Karpas-422 (cell line): ENCODE data around the gene OR2M5. TPM values are rescaled to one million over a fixed set of nuclear protein-coding genes. Genes with fewer than 3 reads are reported as not detected.

Experiments used
- DNase-seq: peaks from one replicate; pipeline ENCODE4 v3.0.0-alpha.2; 2015
- H2AFZ ChIP-seq: fragments of 200-600 bp; sonication (generic); 2 replicates; pipeline ENCODE4 v1.6.1; 2014; ENCODE audit warnings: antibody characterized with exemption, low read length, mixed read lengths
- H3K27ac ChIP-seq: fragments of 200-600 bp; sonication (generic); 2 replicates; pipeline ENCODE4 v1.5.1; 2014; ENCODE audit warnings: mild to moderate bottlenecking, low read length, moderate library complexity
- H3K27me3 ChIP-seq: fragments of 200-600 bp; sonication (generic); 2 replicates; pipeline ENCODE4 v1.6.1; 2014; ENCODE audit warnings: low read length, mixed read lengths
- H3K36me3 ChIP-seq: fragments of 200-600 bp; sonication (generic); 2 replicates; pipeline ENCODE4 v1.6.1; 2014; ENCODE audit warnings: low read length, mixed read lengths; ENCODE audit not compliant: insufficient read depth
- H3K4me1 ChIP-seq: fragments of 200-600 bp; sonication (generic); 2 replicates; pipeline ENCODE4 v1.6.1; 2014; ENCODE audit warnings: mild to moderate bottlenecking, low read length, mixed read lengths
- H3K4me2 ChIP-seq: fragments of 200-600 bp; sonication (generic); 2 replicates; pipeline ENCODE4 v1.6.1; 2014; ENCODE audit warnings: low read length, low read depth, mild to moderate bottlenecking; ENCODE audit not compliant: poor library complexity, severe bottlenecking
- H3K4me3 ChIP-seq: fragments of 200-600 bp; sonication (generic); 2 replicates; pipeline ENCODE4 v1.5.1; 2014; ENCODE audit warnings: mild to moderate bottlenecking, antibody characterized with exemption, low read length, mixed read lengths
- H3K79me2 ChIP-seq: fragments of 200-600 bp; sonication (generic); 2 replicates; pipeline ENCODE4 v1.6.1; 2014; ENCODE audit warnings: mild to moderate bottlenecking, low read length, mixed read lengths
- H3K9ac ChIP-seq: fragments of 200-600 bp; sonication (generic); 2 replicates; pipeline ENCODE4 v1.6.0; 2014; ENCODE audit warnings: low read length
- H3K9me2 ChIP-seq: fragments of 200-600 bp; sonication (generic), shearing (Covaris generic); replicated peaks from 2 replicates; pipeline ENCODE4 v1.6.0; 2014; ENCODE audit warnings: mild to moderate bottlenecking, low read length, moderate library complexity; ENCODE audit not compliant: insufficient read depth
- H3K9me3 ChIP-seq: fragments of 300-700, 200-600 bp; sonication (generic); 2 replicates; pipeline ENCODE4 v1.6.1; 2014; ENCODE audit warnings: low read length, mixed read lengths
- H4K20me1 ChIP-seq: fragments of 200-600 bp; sonication (generic); 2 replicates; pipeline ENCODE4 v1.6.1; 2014; ENCODE audit warnings: mild to moderate bottlenecking, antibody characterized with exemption, low read length, low read depth; ENCODE audit not compliant: insufficient read depth
- total RNA-seq: library from RNA; depleted of rRNA; stranded (reverse); fragments of >200 nt; shearing (Covaris generic); gene quantifications from 2 replicates; pipeline ENCODE4 v1.2.3, GENCODE V29; 2014; ENCODE audit warnings: low replicate concordance; rRNA removed

Gene OR2M5
- not detected in 2 replicates for total RNA-seq

GRCh38 chr1:248144513-248145198 lies at the start of gene OR2M5:
Gene OR2M5, plus strand, starts transcription at chr1:248145148. Its CDS starts 0 bp downstream, at chr1:248145148.
- no peak within 1 kb of the TSS for H3K27ac ChIP-seq
- no peaks in the 10 kb centered on the region for H3K79me2 ChIP-seq
- H2AFZ ChIP-seq = no peak within 1 kb of the TSS
- no peak within 1 kb of the TSS for H3K4me3 ChIP-seq
- DNase-seq = no peak
- H3K27me3 ChIP-seq = no peaks in the 10 kb centered on the region
- no peaks in the 10 kb centered on the region for H3K9me2 ChIP-seq
- no peak within 1 kb of the TSS for H3K4me2 ChIP-seq
- H3K36me3 ChIP-seq = no peaks in the 10 kb centered on the region
- no peaks in the 10 kb centered on the region for H3K9me3 ChIP-seq
- no peak within 1 kb of the TSS for H3K9ac ChIP-seq
- H3K4me1 ChIP-seq = no peaks in the 10 kb centered on the region
- H4K20me1 ChIP-seq = no peaks in the 10 kb centered on the region

DNA sequence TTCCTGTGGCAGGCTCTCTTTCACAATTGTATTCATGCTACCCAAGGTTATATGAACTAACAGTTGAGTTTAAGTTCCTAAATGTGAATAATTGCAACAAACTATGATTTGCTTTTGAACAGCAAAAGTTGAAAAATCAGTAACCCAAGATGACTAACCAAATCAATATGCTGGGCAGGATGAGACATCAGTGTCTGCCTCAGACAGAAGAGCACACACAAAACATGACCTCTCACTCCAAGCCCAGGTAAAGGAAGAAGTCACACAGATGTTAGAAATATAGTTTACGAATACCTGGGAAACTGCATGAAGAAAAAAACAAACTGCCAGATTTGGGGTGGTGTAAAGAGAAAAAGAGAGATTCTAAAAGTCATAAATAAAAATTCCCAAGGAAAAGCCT lies 46.4 kb upstream of the OR2M5 start:
- no peak for DNase-seq
- H3K4me3 ChIP-seq = no peak overlapping the region
- no peak overlapping the region for H3K4me2 ChIP-seq
- H3K9me3 ChIP-seq = peaks cover 3% of the 10 kb centered on the region; the same call in 1 of the 2 replicates
- no peak overlapping the region for H3K9ac ChIP-seq
- H4K20me1 ChIP-seq = no peaks in the 10 kb centered on the region
- no peaks in the 10 kb centered on the region for H3K79me2 ChIP-seq
- no peaks in the 10 kb centered on the region for H3K27me3 ChIP-seq
- H2AFZ ChIP-seq = no peak overlapping the region
- no peaks in the 10 kb centered on the region for H3K4me1 ChIP-seq
- no peaks in the 10 kb centered on the region for H3K36me3 ChIP-seq
- no peaks in the 10 kb centered on the region for H3K9me2 ChIP-seq
- H3K27ac ChIP-seq = no peak overlapping the region

GRCh38 chr1:248102847-248103246 lies 42.1 kb upstream of the OR2M5 start:
- Histone ChIP-seq H3K9me3 (peaks cover 3% of the 10 kb centered on the region; the same call in 1 of the 2 replicates), H3K27me3 (no peaks in the 10 kb centered on the region), H4K20me1 (no peaks in the 10 kb centered on the region), H3K4me1 (no peaks in the 10 kb centered on the region), H3K4me3 (no peak overlapping the region), H3K4me2 (no peak overlapping the region), H3K79me2 (no peaks in the 10 kb centered on the region), H3K27ac (no peak overlapping the region), H2AFZ (no peak overlapping the region), H3K9me2 (no peaks in the 10 kb centered on the region), H3K36me3 (no peaks in the 10 kb centered on the region; the same call in 1 of the 2 replicates), H3K9ac (no peak overlapping the region)
- no peak for DNase-seq

DNA sequence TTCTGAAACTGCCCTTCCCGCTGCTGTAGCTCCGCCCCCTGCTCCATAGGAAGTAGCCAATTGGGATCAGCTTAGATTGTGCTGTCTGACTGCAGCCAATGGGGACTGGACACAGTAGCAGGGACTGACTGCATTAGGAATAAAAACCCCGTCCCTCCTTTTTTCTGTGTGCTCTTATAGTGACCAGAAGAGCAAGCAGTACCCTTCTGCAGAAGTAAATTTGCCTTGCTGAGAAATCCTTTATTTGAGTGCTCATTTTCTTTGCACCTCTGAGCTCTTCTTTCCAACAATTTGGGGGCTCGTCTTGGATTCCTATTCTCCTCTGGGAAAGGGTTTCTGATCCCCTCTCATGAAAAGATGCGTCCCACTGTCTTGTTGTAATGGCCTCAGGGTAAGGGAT lies 33.8 kb upstream of the OR2M5 start:
- no peak for DNase-seq
- H3K36me3 ChIP-seq = no peaks in the 10 kb centered on the region; the same call in 1 of the 2 replicates

GRCh38 chr1:248114890-248115289 lies 30.1 kb upstream of the OR2M5 start:
- Histone ChIP-seq H3K9me3 (peaks cover 10% of the 10 kb centered on the region), H3K27me3 (no peaks in the 10 kb centered on the region), H2AFZ (no peak overlapping the region), H3K4me3 (no peak overlapping the region), H3K36me3 (no peaks in the 10 kb centered on the region), H3K4me2 (no peak overlapping the region), H3K79me2 (no peaks in the 10 kb centered on the region), H3K4me1 (no peaks in the 10 kb centered on the region), H4K20me1 (no peaks in the 10 kb centered on the region), H3K9me2 (no peaks in the 10 kb centered on the region), H3K9ac (no peak overlapping the region), H3K27ac (no peak overlapping the region)
- no peak for DNase-seq

More for the DNA sequence above, 33.8 kb upstream of the OR2M5 start:
- H3K4me2 ChIP-seq = no peak overlapping the region
- H4K20me1 ChIP-seq = no peaks in the 10 kb centered on the region
- H3K4me1 ChIP-seq = no peaks in the 10 kb centered on the region
- H3K27me3 ChIP-seq = no peaks in the 10 kb centered on the region
- peaks cover 18% of the 10 kb centered on the region for H3K9me3 ChIP-seq
- H3K9me2 ChIP-seq = no peaks in the 10 kb centered on the region
- no peaks in the 10 kb centered on the region for H3K79me2 ChIP-seq
- no peak overlapping the region for H3K9ac ChIP-seq
- H2AFZ ChIP-seq = no peak overlapping the region
- H3K4me3 ChIP-seq = no peak overlapping the region
- no peak overlapping the region for H3K27ac ChIP-seq

- Histone ChIP-seq H2AFZ (no peak overlapping the region), H3K9ac (no peak overlapping the region), H3K4me2 (no peak overlapping the region), H3K4me1 (no peaks in the 10 kb centered on the region), H3K4me3 (no peak overlapping the region), H4K20me1 (no peaks in the 10 kb centered on the region), H3K27me3 (no peaks in the 10 kb centered on the region), H3K79me2 (no peaks in the 10 kb centered on the region), H3K36me3 (no peaks in the 10 kb centered on the region), H3K9me3 (peaks cover 5% of the 10 kb centered on the region), H3K9me2 (no peaks in the 10 kb centered on the region), H3K27ac (no peak overlapping the region)
- DNase-seq = no peak
Measured at GRCh38 chr1:248127653-248128052, 17.3 kb upstream of the OR2M5 start.

- Histone ChIP-seq H3K4me3 (no peak overlapping the region), H2AFZ (no peak overlapping the region), H4K20me1 (no peaks in the 10 kb centered on the region), H3K9ac (no peak overlapping the region), H3K4me1 (no peaks in the 10 kb centered on the region), H3K9me2 (no peaks in the 10 kb centered on the region), H3K27ac (no peak overlapping the region), H3K79me2 (no peaks in the 10 kb centered on the region), H3K27me3 (no peaks in the 10 kb centered on the region), H3K9me3 (no peaks in the 10 kb centered on the region), H3K36me3 (no peaks in the 10 kb centered on the region), H3K4me2 (no peak overlapping the region)
- DNase-seq = no peak
Measured at GRCh38 chr1:248136811-248137210, 8.1 kb upstream of the OR2M5 start.

GRCh38 chr1:248140846-248141245 lies 4.1 kb upstream of the OR2M5 start:
- H3K36me3 ChIP-seq = no peaks in the 10 kb centered on the region

More at GRCh38 chr1:248140846-248141245, 4.1 kb upstream of the OR2M5 start:
- Histone ChIP-seq H3K4me1 (no peaks in the 10 kb centered on the region), H3K9me2 (no peaks in the 10 kb centered on the region), H3K9ac (no peak overlapping the region), H3K4me2 (no peak overlapping the region), H4K20me1 (no peaks in the 10 kb centered on the region), H2AFZ (no peak overlapping the region), H3K4me3 (no peak overlapping the region), H3K27me3 (no peaks in the 10 kb centered on the region), H3K9me3 (no peaks in the 10 kb centered on the region), H3K79me2 (no peaks in the 10 kb centered on the region), H3K27ac (no peak overlapping the region)
- no peak for DNase-seq
